Immature natural killer cell (primary cell): Measurements from ENCODE around the gene CDKAL1. TPM values are rescaled to one million over a fixed set of nuclear protein-coding genes. Genes with fewer than 3 reads are reported as not detected.
A peak's percentile ranks its signal among the peaks of the same experiment; 100 is the strongest.
"Not testable (repeated sequence)": the region's sequence is repeated elsewhere in the genome, so short reads cannot be mapped to it uniquely, and the experiment has no call there.

Source experiments
- DNase-seq, 3 donors: peaks; one replicate each; pipeline ENCODE4 v3.0.0; 2022; ENCODE audit warnings: mixed read lengths in 1 of 3
- H3K27ac Mint-ChIP-seq, 6 donors: one replicate each; pipeline ENCODE4 v1.8.0; 2020; ENCODE audit warnings: mixed read lengths in 6 of 6, mild to moderate bottlenecking in 5 of 6, inconsistent platforms in 4 of 6, moderate library complexity in 3 of 6
- H3K27me3 Mint-ChIP-seq, 3 donors: one replicate each; pipeline ENCODE4 v1.8.0; 2020 to 2021; ENCODE audit warnings: low read depth in 3 of 3, mild to moderate bottlenecking in 3 of 3, mixed read lengths in 3 of 3, moderate library complexity in 3 of 3, inconsistent platforms in 1 of 3
- H3K36me3 Mint-ChIP-seq, 3 donors: one replicate each; pipeline ENCODE4 v1.8.0; 2020; ENCODE audit warnings: mixed read lengths in 3 of 3, inconsistent platforms in 2 of 3, mild to moderate bottlenecking in 2 of 3
- H3K4me1 Mint-ChIP-seq, 2 donors: one replicate each; pipeline ENCODE4 v1.8.0; 2020; ENCODE audit warnings: inconsistent platforms in 2 of 2, mild to moderate bottlenecking in 2 of 2, mixed read lengths in 2 of 2, moderate library complexity in 1 of 2
- H3K4me3 Mint-ChIP-seq, 5 donors: one replicate each; pipeline ENCODE4 v1.8.0; 2020; ENCODE audit warnings: mild to moderate bottlenecking in 5 of 5, mixed read lengths in 5 of 5, inconsistent platforms in 3 of 5, moderate library complexity in 3 of 5
- H3K9me3 Mint-ChIP-seq, 6 donors: one replicate each; pipeline ENCODE4 v1.8.0; 2020; ENCODE audit warnings: mild to moderate bottlenecking in 6 of 6, mixed read lengths in 6 of 6, inconsistent platforms in 4 of 6, moderate library complexity in 3 of 6
- polyA plus RNA-seq, 3 donors: library from polyadenylated mRNA; unstranded; fragments of 300-500 nt; fragmentation: Illumina TruSeq; gene quantifications; one replicate each; pipeline ENCODE4 v1.2.3, GENCODE V29; 2021

Gene CDKAL1
- polyA plus RNA-seq, 3 donors from 2014 or later = 22.4 to 32.3 (median 25.4) TPM

- Mint-ChIP-seq H3K9me3 (no peaks in the 10 kb centered on the region), H3K36me3 (peaks cover 0 to 20% (median 7%) of the 10 kb centered on the region in 3 donors), H3K27ac (no peak overlapping the region), H3K27me3 (peaks cover 0 to 2% (median 0%) of the 10 kb centered on the region in 3 donors), H3K4me3 (no peak overlapping the region), H3K4me1 (peaks cover 6 to 10% of the 10 kb centered on the region in 2 donors)
- DNase-seq = no peak
Measured at GRCh38 chr6:21176197-21176596, 641.9 kb downstream of the CDKAL1 start.

GRCh38 chr6:21180155-21180554, 645.9 kb downstream of the CDKAL1 start:
- H3K4me1 Mint-ChIP-seq = peaks cover 3 to 18% of the 10 kb centered on the region in 2 donors
- peaks cover 0 to 17% (median 6%) of the 10 kb centered on the region in 3 donors for H3K36me3 Mint-ChIP-seq

GRCh38 chr6:21180800-21181337, 646.6 kb downstream of the CDKAL1 start:
- Mint-ChIP-seq H3K36me3 (peaks cover 0 to 17% (median 6%) of the 10 kb centered on the region in 3 donors), H3K4me3 (no peak overlapping the region), H3K4me1 (peaks cover 3 to 18% of the 10 kb centered on the region in 2 donors), H3K27me3 (no peaks in the 10 kb centered on the region), H3K9me3 (no peaks in the 10 kb centered on the region), H3K27ac (peak overlapping the region in 2 of 6 donors; percentile 6 to 62)
- DNase-seq = no peak

More at GRCh38 chr6:21180155-21180554, 645.9 kb downstream of the CDKAL1 start:
- H3K27ac Mint-ChIP-seq = no peak overlapping the region
- H3K9me3 Mint-ChIP-seq = no peaks in the 10 kb centered on the region
- no peak overlapping the region for H3K4me3 Mint-ChIP-seq
- no peak for DNase-seq
- no peaks in the 10 kb centered on the region for H3K27me3 Mint-ChIP-seq

- no peak overlapping the region for H3K27ac Mint-ChIP-seq
- no peaks in the 10 kb centered on the region for H3K27me3 Mint-ChIP-seq
- no peak overlapping the region for H3K4me3 Mint-ChIP-seq
- peaks cover 0 to 17% (median 6%) of the 10 kb centered on the region in 3 donors for H3K36me3 Mint-ChIP-seq
- DNase-seq = no peak
- H3K4me1 Mint-ChIP-seq = peaks cover 5 to 18% of the 10 kb centered on the region in 2 donors
- H3K9me3 Mint-ChIP-seq = no peaks in the 10 kb centered on the region
Measured at GRCh38 chr6:21181866-21182265, 647.6 kb downstream of the CDKAL1 start.

- peaks cover 0 to 17% (median 6%) of the 10 kb centered on the region in 3 donors for H3K36me3 Mint-ChIP-seq
- H3K9me3 Mint-ChIP-seq = no peaks in the 10 kb centered on the region
- H3K4me3 Mint-ChIP-seq = no peak overlapping the region
- H3K4me1 Mint-ChIP-seq = peaks cover 5 to 18% of the 10 kb centered on the region in 2 donors
- H3K27me3 Mint-ChIP-seq = no peaks in the 10 kb centered on the region
- DNase-seq = no peak
- peak overlapping the region in 1 of 6 donors; percentile 74 for H3K27ac Mint-ChIP-seq
Measured at GRCh38 chr6:21182589-21182988, 648.3 kb downstream of the CDKAL1 start.

- Mint-ChIP-seq H3K27me3 (no peaks in the 10 kb centered on the region), H3K9me3 (no peaks in the 10 kb centered on the region), H3K27ac (no peak overlapping the region), H3K36me3 (peaks cover 0 to 5% (median 3%) of the 10 kb centered on the region in 3 donors), H3K4me3 (no peak overlapping the region), H3K4me1 (peaks cover 7 to 15% of the 10 kb centered on the region in 2 donors)
- DNase-seq = no peak
Measured at GRCh38 chr6:21185861-21186478, 651.7 kb downstream of the CDKAL1 start.

- H3K27ac Mint-ChIP-seq = no peak overlapping the region
- peaks cover 6 to 15% of the 10 kb centered on the region in 2 donors for H3K4me1 Mint-ChIP-seq
- H3K27me3 Mint-ChIP-seq = no peaks in the 10 kb centered on the region
- no peak overlapping the region for H3K4me3 Mint-ChIP-seq
- H3K9me3 Mint-ChIP-seq = no peaks in the 10 kb centered on the region
- no peak for DNase-seq
- H3K36me3 Mint-ChIP-seq = peaks cover 0 to 3% (median 0%) of the 10 kb centered on the region in 3 donors
Measured at GRCh38 chr6:21186479-21187055, 652.3 kb downstream of the CDKAL1 start.

- Mint-ChIP-seq H3K27me3 (no peaks in the 10 kb centered on the region), H3K9me3 (no peaks in the 10 kb centered on the region), H3K4me1 (peaks cover 6 to 13% of the 10 kb centered on the region in 2 donors)
Measured at GRCh38 chr6:21187485-21187884, 653.2 kb downstream of the CDKAL1 start.

GRCh38 chr6:21188505-21189223, 654.4 kb downstream of the CDKAL1 start:
- Mint-ChIP-seq H3K36me3 (peaks cover 0 to 4% (median 4%) of the 10 kb centered on the region in 3 donors), H3K9me3 (no peaks in the 10 kb centered on the region), H3K4me1 (peaks cover 6 to 15% of the 10 kb centered on the region in 2 donors), H3K4me3 (no peak overlapping the region), H3K27ac (peak overlapping the region in 1 of 6 donors; percentile 11), H3K27me3 (no peaks in the 10 kb centered on the region)
- no peak for DNase-seq

More at GRCh38 chr6:21187485-21187884, 653.2 kb downstream of the CDKAL1 start:
- Mint-ChIP-seq H3K36me3 (no peaks in the 10 kb centered on the region), H3K4me3 (no peak overlapping the region), H3K27ac (no peak overlapping the region)
- DNase-seq = no peak

GRCh38 chr6:21189759-21190158, 655.5 kb downstream of the CDKAL1 start:
- Mint-ChIP-seq H3K27ac (peak overlapping the region in 1 of 6 donors; percentile 6), H3K36me3 (peaks cover 0 to 11% (median 4%) of the 10 kb centered on the region in 3 donors), H3K4me3 (no peak overlapping the region), H3K27me3 (no peaks in the 10 kb centered on the region), H3K9me3 (no peaks in the 10 kb centered on the region), H3K4me1 (peaks cover 9 to 24% of the 10 kb centered on the region in 2 donors)
- no peak for DNase-seq

GRCh38 chr6:21190701-21191100, 656.4 kb downstream of the CDKAL1 start:
- H3K4me3 Mint-ChIP-seq = no peak overlapping the region

GRCh38 chr6:21193790-21194475, 659.7 kb downstream of the CDKAL1 start:
- no peak overlapping the region for H3K27ac Mint-ChIP-seq
- peaks cover 14 to 46% of the 10 kb centered on the region in 2 donors for H3K4me1 Mint-ChIP-seq
- no peaks in the 10 kb centered on the region for H3K27me3 Mint-ChIP-seq
- peaks cover 2 to 13% (median 12%) of the 10 kb centered on the region in 3 donors for H3K36me3 Mint-ChIP-seq
- no peak for DNase-seq
- no peak overlapping the region for H3K4me3 Mint-ChIP-seq
- H3K9me3 Mint-ChIP-seq = no peaks in the 10 kb centered on the region

More at GRCh38 chr6:21190701-21191100, 656.4 kb downstream of the CDKAL1 start:
- no peak for DNase-seq
- no peaks in the 10 kb centered on the region for H3K27me3 Mint-ChIP-seq
- peaks cover 0 to 11% (median 4%) of the 10 kb centered on the region in 3 donors for H3K36me3 Mint-ChIP-seq
- peaks cover 9 to 24% of the 10 kb centered on the region in 2 donors for H3K4me1 Mint-ChIP-seq
- H3K27ac Mint-ChIP-seq = no peak overlapping the region
- H3K9me3 Mint-ChIP-seq = no peaks in the 10 kb centered on the region

GRCh38 chr6:21195301-21195700, 661.0 kb downstream of the CDKAL1 start:
- peaks cover 10 to 23% (median 15%) of the 10 kb centered on the region in 3 donors for H3K36me3 Mint-ChIP-seq
- not testable (repeated sequence) for DNase-seq, H3K9me3 Mint-ChIP-seq, H3K27me3 Mint-ChIP-seq, H3K4me3 Mint-ChIP-seq, H3K27ac Mint-ChIP-seq
- H3K4me1 Mint-ChIP-seq = peaks cover 16 to 55% of the 10 kb centered on the region in 2 donors
